ENCODE results near the gene DIMT1.

The DIMT1 gene

GRCh38 chr5:62371409-62371808 lies 32.3 kb downstream of the DIMT1 start:
- DNase-seq (ENCODE audit: low read depth in 2 of 2) = no peak

- DNase-seq (ENCODE audit: low read depth in 2 of 2) = no peak
Measured at GRCh38 chr5:62369039-62369438, 34.7 kb downstream of the DIMT1 start.

GRCh38 chr5:62362701-62363100 lies 41.0 kb downstream of the DIMT1 start:
- DNase-seq (ENCODE audit: low read depth in 2 of 2) = no peak

- DNase-seq (ENCODE audit: low read depth in 2 of 2) = no peak
Measured at GRCh38 chr5:62354028-62354874, 49.5 kb downstream of the DIMT1 start.

- DNase-seq (ENCODE audit: low read depth in 2 of 2) = no peak
Measured at GRCh38 chr5:62348723-62349481, 54.8 kb downstream of the DIMT1 start.

- DNase-seq (ENCODE audit: low read depth in 2 of 2) = no peak
Measured at GRCh38 chr5:62347928-62348327, 55.8 kb downstream of the DIMT1 start.

GRCh38 chr5:62346748-62347147 lies 57.0 kb downstream of the DIMT1 start:
- DNase-seq (ENCODE audit: low read depth in 2 of 2) = no peak

- no peak for DNase-seq (ENCODE audit: low read depth in 2 of 2)
Measured at GRCh38 chr5:62343428-62343827, 60.3 kb downstream of the DIMT1 start.

- DNase-seq (ENCODE audit: low read depth in 2 of 2) = no peak
Measured at GRCh38 chr5:62342476-62342837, 61.2 kb downstream of the DIMT1 start.

GRCh38 chr5:62341783-62342475 lies 61.8 kb downstream of the DIMT1 start:
- no peak for DNase-seq (ENCODE audit: low read depth in 2 of 2)

GRCh38 chr5:62340979-62341378 lies 62.7 kb downstream of the DIMT1 start:
- no peak for DNase-seq (ENCODE audit: low read depth in 2 of 2)

GRCh38 chr5:62340392-62340791 lies 63.3 kb downstream of the DIMT1 start:
- DNase-seq (ENCODE audit: low read depth in 2 of 2) = no peak

Measured in stimulated activated CD4-positive, alpha-beta T cell treated with anti-CD3 and anti-CD28 coated beads, Interleukin-4, amount 100 ng/mL, for 48 hours (primary cell).